ENCODE data around the gene ZSWIM6. TPM values are rescaled to one million over a fixed set of nuclear protein-coding genes. Genes with fewer than 3 reads are reported as not detected.

ZSWIM6 gene
- total and polyA plus RNA-seq, 2 of the 4 experiments (the other 2 are of a cell fraction): 10.8 to 14.1 TPM

- Histone ChIP-seq H2BK120ac (ENCODE audit: low read depth, low read length) (no peak overlapping the region), H3K27ac (ENCODE audit: insufficient read depth, low read length) (no peak overlapping the region), H4K5ac (ENCODE audit: low read depth, low read length) (no peak overlapping the region), H3K4me2 (ENCODE audit: low read depth, low read length) (no peak overlapping the region), H3K23ac (ENCODE audit: low read depth, low read length) (no peak overlapping the region), H4K20me1 (ENCODE audit: insufficient read depth, low read length) (no peaks in the 10 kb centered on the region), H3K14ac (replicated peaks; ENCODE audit: low read depth, low read length) (no peak overlapping the region), H3K9me1 (ENCODE audit: insufficient read depth, low read length) (0 out of 2 replicates have a peak, but pooled peaks cover 3% of the 10 kb centered on the region), H3K4me3 (ENCODE audit: insufficient read depth, low read depth, low read length) (no peak overlapping the region), H2AFZ (replicated peaks; ENCODE audit: low read length, poor library complexity) (no peak overlapping the region), H3K27me3 (ENCODE audit: control insufficient read depth, insufficient read depth, low read length) (peaks cover 11% of the 10 kb centered on the region), H2AK5ac (ENCODE audit: low read depth, low read length) (no peak overlapping the region), H2AK9ac (replicated peaks; ENCODE audit: low read depth, low read length, poor library complexity) (no peak overlapping the region), H3K9ac (ENCODE audit: low read depth, low read length) (no peak overlapping the region), H3K9me3 (ENCODE audit: control insufficient read depth, insufficient read depth, low read length) (no peaks in the 10 kb centered on the region), H3K4ac (ENCODE audit: low read depth, low read length) (no peak overlapping the region), H3K79me1 (ENCODE audit: low read depth in 1 of 2, low read length in 2 of 2) (no peaks in the 10 kb centered on the region), H2BK5ac (ENCODE audit: low read depth, low read length, poor library complexity, severe bottlenecking) (no peak overlapping the region), H2BK20ac (ENCODE audit: low read depth, low read length) (no peak overlapping the region), H4K8ac (ENCODE audit: low read depth in 2 of 2, low read length in 2 of 2) (no peak overlapping the region), H3K4me1 (ENCODE audit: control insufficient read depth, insufficient read depth, low read length) (no peaks in the 10 kb centered on the region), H2BK15ac (ENCODE audit: low read depth, low read length) (no peak overlapping the region), H4K91ac (ENCODE audit: insufficient read depth, low read depth, low read length) (no peak overlapping the region), H3K56ac (ENCODE audit: extremely low read depth, insufficient read depth, low read length) (no peak overlapping the region), H3K36me3 (ENCODE audit: control insufficient read depth, insufficient read depth, low read length) (no peaks in the 10 kb centered on the region), H3K18ac (ENCODE audit: low read depth, low read length) (no peak overlapping the region)
- in situ Hi-C loops (cut with MboI; ENCODE audit: low sequenced_read_pairs) (no loop called here), dilution Hi-C loops (cut with HindIII; ENCODE audit: low sequenced_read_pairs, unreplicated experiment) (no loop called here), intact Hi-C loops (cut with micrococcal nuclease) (no loop called here)
- ChIA-PET POLR2A (ENCODE audit: unreplicated experiment) (no interaction called here), CTCF (no interaction called here)
- ATAC-seq (ENCODE audit: low read depth) (no peak), DNase-seq (no peak)
- BruUV-seq (replicated peaks): no TSS peak
- no peak for TF ChIP-seq CEBPB (IDR thresholded peaks at IDR 0.05; ENCODE audit: low read depth, low read length)
- no peak for TF ChIP-seq CTCF (conservative IDR thresholded peaks at IDR 0.05; ENCODE audit: low read depth, low read length)
- no peak for TF ChIP-seq MXI1 (IDR thresholded peaks at IDR 0.05; ENCODE audit: borderline replicate concordance, low read depth, low read length)
- no peak for TF ChIP-seq USF2 (IDR thresholded peaks at IDR 0.05; ENCODE audit: low read depth, low read length)
- TF ChIP-seq RAD21 (IDR thresholded peaks at IDR 0.05; ENCODE audit: low read length): no peak
- no peak for TF ChIP-seq NFE2L2 (IDR thresholded peaks at IDR 0.05; ENCODE audit: low read depth, low read length)
- no peak for TF ChIP-seq MAZ (IDR thresholded peaks at IDR 0.05; ENCODE audit: borderline replicate concordance, low read depth, low read length)
- TF ChIP-seq MAFK (IDR thresholded peaks at IDR 0.05; ENCODE audit: low read depth, low read length): no peak
- no peak for TF ChIP-seq FOS (IDR thresholded peaks at IDR 0.05; ENCODE audit: low read depth, low read length)
- no CpG with 5 or more reads among the region's 5 CpGs for WGBS, 2 experiments (ENCODE audit: extremely low coverage in 2 of 2, insufficient read length in 1 of 2)
Observed at GRCh38 chr5:61567337-61567736, 235.3 kb downstream of the ZSWIM6 start.
